Type B pancreatic cell (in vitro differentiated cells): ENCODE data around the gene TAOK2. TPM values are rescaled to one million over a fixed set of nuclear protein-coding genes. Genes with fewer than 3 reads are reported as not detected.

Experiments
- DNase-seq: peaks from one replicate; pipeline ENCODE4 v3.0.0; 2021; ENCODE audit warnings: mixed read lengths; ENCODE audit not compliant: unreplicated experiment; ENCODE audit errors: extremely low spot score
- H3K27ac Mint-ChIP-seq: 2 replicates; pipeline ENCODE4 v1.8.0; 2021; ENCODE audit warnings: mild to moderate bottlenecking, mixed read lengths
- H3K27me3 Mint-ChIP-seq: 2 replicates; pipeline ENCODE4 v1.8.0; 2021; ENCODE audit warnings: mixed read lengths
- H3K36me3 Mint-ChIP-seq: 2 replicates; pipeline ENCODE4 v1.8.0; 2021; ENCODE audit warnings: mixed read lengths
- H3K4me1 Mint-ChIP-seq: one replicate; pipeline ENCODE4 v1.8.0; 2021; ENCODE audit warnings: mixed read lengths; ENCODE audit not compliant: unreplicated experiment
- H3K4me3 Mint-ChIP-seq: 2 replicates; pipeline ENCODE4 v1.8.0; 2021; ENCODE audit warnings: mild to moderate bottlenecking, mixed read lengths
- H3K9me3 Mint-ChIP-seq: 2 replicates; pipeline ENCODE4 v1.8.0; 2021; ENCODE audit warnings: mixed read lengths
- total RNA-seq: library from RNA; stranded (reverse); gene quantifications from 2 replicates; pipeline ENCODE4 v1.2.1, GENCODE V29; 2021; ENCODE audit warnings: low replicate concordance
- TF ChIP-seq, protein P1 (sequence below): fragments of 200-600 bp; sonication (generic); conservative IDR thresholded peaks from 2 replicates; pipeline ENCODE4 v1.5.0; 2021; ENCODE audit warnings: antibody characterized with exemption, mild to moderate bottlenecking

Gene TAOK2
- total RNA-seq, 1 donor from 2014 or later: 52.4 TPM

DNA sequence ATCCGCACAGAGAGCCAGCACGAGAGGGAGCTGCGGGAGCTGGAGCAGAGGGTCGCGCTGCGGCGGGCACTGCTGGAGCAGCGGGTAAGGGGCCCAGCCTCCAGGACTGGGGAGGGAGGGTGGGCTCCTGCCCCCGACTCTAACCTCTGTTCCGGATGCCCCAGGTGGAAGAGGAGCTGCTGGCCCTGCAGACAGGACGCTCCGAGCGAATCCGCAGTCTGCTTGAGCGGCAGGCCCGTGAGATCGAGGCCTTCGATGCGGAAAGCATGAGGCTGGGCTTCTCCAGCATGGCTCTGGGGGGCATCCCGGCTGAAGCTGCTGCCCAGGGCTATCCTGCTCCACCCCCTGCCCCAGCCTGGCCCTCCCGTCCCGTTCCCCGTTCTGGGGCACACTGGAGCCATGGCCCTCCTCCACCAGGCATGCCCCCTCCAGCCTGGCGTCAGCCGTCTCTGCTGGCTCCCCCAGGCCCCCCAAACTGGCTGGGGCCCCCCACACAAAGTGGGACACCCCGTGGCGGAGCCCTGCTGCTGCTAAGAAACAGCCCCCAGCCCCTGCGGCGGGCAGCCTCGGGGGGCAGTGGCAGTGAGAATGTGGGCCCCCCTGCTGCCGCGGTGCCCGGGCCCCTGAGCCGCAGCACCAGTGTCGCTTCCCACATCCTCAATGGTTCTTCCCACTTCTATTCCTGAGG is 17.4 kb downstream of the TAOK2 start:
- Mint-ChIP-seq H3K4me3 (no peak overlapping the region), H3K27me3 (no peaks in the 10 kb centered on the region), H3K4me1 (peaks cover 22% of the 10 kb centered on the region), H3K27ac (no peak overlapping the region), H3K36me3 (peaks cover 14% of the 10 kb centered on the region), H3K9me3 (no peaks in the 10 kb centered on the region)
- no peak for DNase-seq
- TF ChIP-seq, protein P1, sequence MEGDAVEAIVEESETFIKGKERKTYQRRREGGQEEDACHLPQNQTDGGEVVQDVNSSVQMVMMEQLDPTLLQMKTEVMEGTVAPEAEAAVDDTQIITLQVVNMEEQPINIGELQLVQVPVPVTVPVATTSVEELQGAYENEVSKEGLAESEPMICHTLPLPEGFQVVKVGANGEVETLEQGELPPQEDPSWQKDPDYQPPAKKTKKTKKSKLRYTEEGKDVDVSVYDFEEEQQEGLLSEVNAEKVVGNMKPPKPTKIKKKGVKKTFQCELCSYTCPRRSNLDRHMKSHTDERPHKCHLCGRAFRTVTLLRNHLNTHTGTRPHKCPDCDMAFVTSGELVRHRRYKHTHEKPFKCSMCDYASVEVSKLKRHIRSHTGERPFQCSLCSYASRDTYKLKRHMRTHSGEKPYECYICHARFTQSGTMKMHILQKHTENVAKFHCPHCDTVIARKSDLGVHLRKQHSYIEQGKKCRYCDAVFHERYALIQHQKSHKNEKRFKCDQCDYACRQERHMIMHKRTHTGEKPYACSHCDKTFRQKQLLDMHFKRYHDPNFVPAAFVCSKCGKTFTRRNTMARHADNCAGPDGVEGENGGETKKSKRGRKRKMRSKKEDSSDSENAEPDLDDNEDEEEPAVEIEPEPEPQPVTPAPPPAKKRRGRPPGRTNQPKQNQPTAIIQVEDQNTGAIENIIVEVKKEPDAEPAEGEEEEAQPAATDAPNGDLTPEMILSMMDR: no peak

DNA sequence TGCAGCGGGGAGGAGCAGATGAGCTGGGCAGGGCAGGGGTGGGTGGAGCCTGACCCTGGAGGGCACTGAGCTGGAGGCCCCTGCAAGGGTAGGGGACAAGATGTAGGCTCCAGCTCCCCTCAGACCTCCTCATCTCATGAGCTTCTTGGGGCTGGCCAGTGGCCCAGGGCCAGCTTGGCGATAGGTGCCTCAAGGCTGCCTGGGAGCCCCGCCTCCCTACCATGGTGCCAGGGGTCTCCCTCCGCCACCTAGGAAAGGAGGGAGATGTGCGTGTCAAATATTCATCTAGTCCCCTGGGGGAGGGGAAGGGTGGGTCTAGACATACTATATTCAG is 17.9 kb downstream of the TAOK2 start:
- H3K36me3 Mint-ChIP-seq: peaks cover 14% of the 10 kb centered on the region
- H3K4me3 Mint-ChIP-seq: no peak overlapping the region
- no peaks in the 10 kb centered on the region for H3K27me3 Mint-ChIP-seq
- no peak overlapping the region for H3K27ac Mint-ChIP-seq
- TF ChIP-seq, protein P1: no peak
- peaks cover 22% of the 10 kb centered on the region for H3K4me1 Mint-ChIP-seq
- no peaks in the 10 kb centered on the region for H3K9me3 Mint-ChIP-seq
- DNase-seq: no peak

DNA sequence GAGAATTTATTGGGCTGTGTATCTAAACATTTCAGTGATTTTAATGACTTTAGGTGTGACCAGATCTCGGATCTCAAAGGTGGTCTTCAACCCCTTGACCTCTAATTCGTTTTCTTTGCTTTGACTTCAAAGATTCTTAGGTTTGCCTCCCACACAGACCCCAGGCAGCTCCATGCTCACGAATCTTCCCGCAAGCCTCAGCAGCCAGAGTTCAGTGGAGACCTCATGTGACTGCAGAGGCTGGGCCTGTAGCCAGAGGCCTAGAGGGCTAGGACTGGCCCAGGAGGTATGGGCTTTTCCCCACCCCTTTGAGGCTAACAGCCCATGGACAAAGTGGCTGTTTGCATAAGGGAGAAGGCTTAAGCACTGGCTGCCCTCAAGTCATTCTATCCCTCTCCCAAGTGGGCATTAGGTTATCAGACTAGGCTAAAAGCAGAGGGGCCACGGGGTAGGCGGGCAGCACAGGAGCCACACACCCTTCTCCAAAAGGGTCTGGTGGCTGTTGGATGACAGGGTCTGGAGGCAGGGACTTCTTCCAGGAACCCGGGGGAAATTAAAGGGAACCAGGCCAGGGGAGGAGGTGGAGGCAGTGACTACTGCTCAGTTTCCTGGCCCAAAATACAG is 18.8 kb downstream of the TAOK2 start:
- Mint-ChIP-seq H3K9me3 (no peaks in the 10 kb centered on the region), H3K36me3 (peaks cover 17% of the 10 kb centered on the region), H3K4me3 (peak overlapping the region; percentile 31), H3K27me3 (no peaks in the 10 kb centered on the region), H3K4me1 (peaks cover 27% of the 10 kb centered on the region), H3K27ac (no peak overlapping the region)
- TF ChIP-seq, protein P1: no peak
- DNase-seq: no peak

DNA sequence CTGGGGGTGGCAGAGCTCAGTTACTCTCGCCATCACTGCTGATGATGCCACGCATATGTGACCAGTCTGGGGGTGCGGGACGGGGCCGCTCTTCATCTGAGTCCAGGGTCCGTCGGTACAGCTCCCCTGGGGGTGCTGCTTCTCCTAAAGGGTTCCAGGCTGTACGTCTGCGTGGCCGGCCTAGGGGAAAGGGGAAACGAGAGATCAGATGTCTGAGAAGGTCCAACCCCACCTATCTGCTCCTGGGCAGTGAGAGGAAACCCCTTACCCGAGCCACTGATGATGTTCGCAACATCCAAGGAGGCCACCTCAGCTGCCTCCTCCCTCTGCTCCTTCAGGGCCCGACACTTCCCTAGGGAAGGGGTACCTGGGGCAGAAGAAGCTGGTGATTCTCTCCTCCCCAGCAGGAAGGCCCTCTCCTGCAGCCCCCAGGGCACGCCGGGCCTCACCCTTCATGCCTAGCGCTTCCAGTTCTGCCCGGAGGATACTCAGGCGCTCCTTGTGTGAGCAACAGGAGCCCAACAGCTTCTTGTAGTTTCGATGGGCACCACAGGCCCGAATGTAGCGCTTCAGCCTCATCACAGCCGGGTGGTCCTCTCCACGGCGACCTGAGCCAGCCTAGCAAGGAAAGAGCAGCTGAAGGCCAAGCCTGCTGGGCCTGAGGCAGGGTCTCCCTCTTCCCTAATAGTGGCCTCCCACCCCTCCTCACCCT is 19.7 kb downstream of the TAOK2 start:
- H3K36me3 Mint-ChIP-seq: peaks cover 17% of the 10 kb centered on the region
- no peak overlapping the region for H3K4me3 Mint-ChIP-seq

DNA sequence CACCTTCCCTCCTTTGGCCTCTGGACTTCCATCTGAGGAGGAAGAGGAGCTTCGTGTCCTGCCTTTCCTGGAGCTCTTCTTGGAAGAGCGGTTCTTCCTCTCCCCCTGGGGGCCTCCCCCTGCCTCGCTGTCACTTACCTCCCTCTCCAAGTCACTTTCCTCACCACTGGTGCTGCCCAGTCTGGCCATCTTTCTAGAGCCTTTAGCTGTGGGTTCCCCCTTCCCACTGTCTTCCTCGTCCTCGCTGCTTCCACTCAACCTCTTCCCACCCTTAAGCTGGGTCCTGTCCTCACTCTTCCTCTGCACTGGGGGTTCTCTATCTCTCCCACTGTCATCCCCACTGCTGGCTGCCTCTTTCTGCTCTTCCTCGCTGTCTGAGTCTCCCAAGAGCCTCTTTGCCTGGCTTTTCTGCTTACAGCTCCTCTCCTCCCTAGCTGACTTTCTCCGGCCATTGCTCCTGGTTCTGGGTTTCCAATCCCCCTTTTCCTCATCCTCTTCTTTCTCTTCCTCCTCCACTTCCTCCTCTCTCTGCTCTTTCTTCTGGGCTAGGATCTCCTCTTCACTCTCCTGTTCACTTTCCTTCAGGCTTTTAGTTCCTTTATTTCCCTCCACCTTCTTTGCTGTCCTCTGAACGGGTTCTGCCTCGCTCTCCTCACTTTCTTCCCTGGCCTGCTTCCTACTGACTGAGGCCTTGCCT is 20.4 kb downstream of the TAOK2 start:
- H3K36me3 Mint-ChIP-seq: peaks cover 15% of the 10 kb centered on the region

More for the DNA sequence above, 19.7 kb downstream of the TAOK2 start:
- TF ChIP-seq, protein P1: no peak
- no peaks in the 10 kb centered on the region for H3K27me3 Mint-ChIP-seq
- no peak overlapping the region for H3K27ac Mint-ChIP-seq
- H3K4me1 Mint-ChIP-seq: peaks cover 27% of the 10 kb centered on the region
- DNase-seq: peak; percentile 70
- no peaks in the 10 kb centered on the region for H3K9me3 Mint-ChIP-seq

More for the DNA sequence above, 20.4 kb downstream of the TAOK2 start:
- TF ChIP-seq, protein P1: no peak
- Mint-ChIP-seq H3K27ac (peak overlapping the region; percentile 97), H3K9me3 (no peaks in the 10 kb centered on the region), H3K27me3 (no peaks in the 10 kb centered on the region), H3K4me3 (peak overlapping the region; percentile 97), H3K4me1 (peaks cover 27% of the 10 kb centered on the region)
- DNase-seq: no peak
